K562 (cell line): ENCODE results near the gene TMEM143.
"Not testable (repeated sequence)": the region's sequence is repeated elsewhere in the genome, so short reads cannot be mapped to it uniquely, and the experiment has no call there.

Experiments
- ATF3 ChIP-seq, 2 experiments: fragments of 450-650 bp in 1 of 2; sonication (generic) in 1 of 2; formaldehyde crosslinking in 1 of 2; IDR thresholded peaks in 1 of 2; conservative IDR thresholded peaks in 1 of 2; 2 replicates each; pipeline versions ENCODE4 v1.6.1 to v1.8.1; 2016 to 2023; ENCODE audit warnings: mild to moderate bottlenecking in 2 of 2, moderate library complexity in 2 of 2, inconsistent platforms in 1 of 2, missing genetic modification reagents in 1 of 2
- BCLAF1 ChIP-seq, 2 experiments: fragments of 450-650 bp in 1 of 2; IDR thresholded peaks; 2 replicates each; pipeline ENCODE4 v1.6.1; 2011 to 2017; ENCODE audit warnings: low read depth in 2 of 2, antibody characterized with exemption in 1 of 2, borderline replicate concordance in 1 of 2, low read length in 1 of 2, mild to moderate bottlenecking in 1 of 2, mixed read lengths in 1 of 2; ENCODE audit not compliant: control insufficient read depth in 1 of 2
- CEBPB ChIP-seq: fragments of 450-650 bp; IDR thresholded peaks from 2 replicates; pipeline ENCODE4 v1.6.1; 2016; ENCODE audit warnings: missing genetic modification characterization, missing compliant biosample characterization
- CTCF ChIP-seq, 3 experiments: IDR thresholded peaks in 2 of 3; conservative IDR thresholded peaks in 1 of 3; 2 replicates each; pipeline ENCODE4 v1.5.1; 2011 to 2012; ENCODE audit warnings: low read length in 3 of 3, mild to moderate bottlenecking in 3 of 3, control low read depth in 2 of 3, improper control_type of control experiment in 1 of 3, inconsistent platforms in 1 of 3, low read depth in 1 of 3, mixed read lengths in 1 of 3, moderate library complexity in 1 of 3; ENCODE audit not compliant: insufficient read depth in 2 of 3
- E4F1 ChIP-seq: fragments of 250-450 bp; sonication (Bioruptor Pico); IDR thresholded peaks from 2 replicates; pipeline ENCODE4 v1.5.0; 2021; ENCODE audit warnings: mild to moderate bottlenecking, borderline replicate concordance
- EZH2 ChIP-seq: IDR thresholded peaks from 2 replicates; pipeline ENCODE4 v1.6.1; 2012; ENCODE audit warnings: low read depth, mild to moderate bottlenecking, inconsistent platforms, low read length, borderline replicate concordance
- FOS ChIP-seq: IDR thresholded peaks from 3 replicates; pipeline ENCODE4 v1.6.1; 2011; ENCODE audit not compliant: insufficient read length; ENCODE audit errors: extremely low read depth
- FOXK1 ChIP-seq: sonication (generic); formaldehyde crosslinking; IDR thresholded peaks from 2 replicates; pipeline ENCODE4 v1.8.0; 2022; ENCODE audit warnings: missing genetic modification reagents, mild to moderate bottlenecking, borderline replicate concordance
- JUND ChIP-seq, 2 experiments: IDR thresholded peaks; 2 replicates in 1 of 2; 3 replicates in 1 of 2; pipeline ENCODE4 v1.6.1; 2011; ENCODE audit warnings: borderline replicate concordance in 2 of 2, low read depth in 2 of 2, low read length in 2 of 2, improper control_type of control experiment in 1 of 2, missing biosample characterization in 1 of 2, missing genetic modification characterization in 1 of 2, missing genetic modification reagents in 1 of 2
- L3MBTL2 ChIP-seq: fragments of 450-650 bp; IDR thresholded peaks from 2 replicates; pipeline ENCODE4 v1.6.1; 2016; ENCODE audit warnings: mild to moderate bottlenecking, moderate library complexity
- SIX5 ChIP-seq, 2 experiments: IDR thresholded peaks; 2 replicates each; pipeline ENCODE4 v1.6.1; 2011; ENCODE audit warnings: low read length in 2 of 2, borderline replicate concordance in 1 of 2, low read depth in 1 of 2, mild to moderate bottlenecking in 1 of 2, moderate library complexity in 1 of 2; ENCODE audit not compliant: insufficient read depth in 1 of 2
- SRSF9 ChIP-seq: fragments of 200-400 bp; formaldehyde crosslinking; IDR thresholded peaks from 2 replicates; pipeline ENCODE4 v1.6.1; 2017; ENCODE audit warnings: low read depth, low read length, borderline replicate concordance

GRCh38 chr19:48392006-48392344 lies 28.2 kb upstream of the TMEM143 start:
- not testable (repeated sequence) for TF ChIP-seq L3MBTL2; CEBPB (tag); BCLAF1 (IDR thresholded peaks at IDR 0.05; ENCODE audit: borderline replicate concordance in 1 of 2, control insufficient read depth in 1 of 2, low read depth in 2 of 2, low read length in 1 of 2); CTCF (IDR thresholded peaks at IDR 0.05 in 2 of 3, conservative IDR thresholded peaks at IDR 0.05 in 1 of 3; ENCODE audit: insufficient read depth in 2 of 3, low read depth in 1 of 3, low read length in 3 of 3); SRSF9; FOXK1 (CRISPR knock-in tag); SIX5 (IDR thresholded peaks at IDR 0.05; ENCODE audit: borderline replicate concordance in 1 of 2, insufficient read depth in 1 of 2, low read depth in 1 of 2, low read length in 2 of 2); FOS; ATF3 (IDR thresholded peaks at IDR 0.05); ATF3 (CRISPR knock-in tag; conservative IDR thresholded peaks at IDR 0.05); E4F1 (CRISPR knock-in tag); EZH2; JUND (IDR thresholded peaks at IDR 0.05; ENCODE audit: borderline replicate concordance, low read depth, low read length); JUND (tag; IDR thresholded peaks at IDR 0.05; ENCODE audit: borderline replicate concordance, low read depth, low read length)
